Measurements from ENCODE around the gene RSPH10B.

DNA sequence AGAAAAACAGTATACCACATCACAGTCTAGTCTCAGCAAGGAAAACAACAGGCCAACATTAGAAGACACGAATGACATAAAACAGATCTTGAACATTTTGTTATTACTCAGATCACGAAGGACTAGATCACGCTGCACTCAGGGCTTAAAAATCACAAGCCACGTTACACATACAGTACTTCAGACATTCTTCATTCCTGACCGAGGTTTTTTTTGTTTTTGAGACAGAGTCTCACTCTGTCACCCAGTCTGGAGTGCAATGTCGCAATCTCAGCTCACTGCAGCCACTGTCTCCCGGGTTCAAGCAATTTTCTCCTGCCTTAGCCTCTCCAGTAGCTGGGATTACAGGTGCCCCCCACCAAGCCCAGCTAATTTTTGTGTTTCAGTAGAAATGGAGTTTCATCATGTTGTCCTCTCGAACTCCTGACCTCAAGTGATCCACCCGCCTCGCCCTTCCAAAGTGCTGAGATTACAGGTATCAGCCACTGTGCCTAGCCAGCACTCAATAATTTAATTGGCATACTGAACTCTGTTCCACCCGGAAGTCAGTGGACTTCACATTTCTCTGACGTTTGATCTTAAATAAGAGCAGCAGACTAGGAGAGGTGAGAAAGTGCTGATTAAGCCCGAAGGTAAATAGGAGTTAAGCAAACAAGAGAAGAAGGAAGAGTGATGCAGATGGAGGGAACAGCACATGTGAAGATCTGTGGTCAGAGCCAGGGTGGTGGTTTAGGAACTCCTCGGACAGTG is 42.0 kb upstream of the RSPH10B start:
- TF ChIP-seq, protein P1, sequence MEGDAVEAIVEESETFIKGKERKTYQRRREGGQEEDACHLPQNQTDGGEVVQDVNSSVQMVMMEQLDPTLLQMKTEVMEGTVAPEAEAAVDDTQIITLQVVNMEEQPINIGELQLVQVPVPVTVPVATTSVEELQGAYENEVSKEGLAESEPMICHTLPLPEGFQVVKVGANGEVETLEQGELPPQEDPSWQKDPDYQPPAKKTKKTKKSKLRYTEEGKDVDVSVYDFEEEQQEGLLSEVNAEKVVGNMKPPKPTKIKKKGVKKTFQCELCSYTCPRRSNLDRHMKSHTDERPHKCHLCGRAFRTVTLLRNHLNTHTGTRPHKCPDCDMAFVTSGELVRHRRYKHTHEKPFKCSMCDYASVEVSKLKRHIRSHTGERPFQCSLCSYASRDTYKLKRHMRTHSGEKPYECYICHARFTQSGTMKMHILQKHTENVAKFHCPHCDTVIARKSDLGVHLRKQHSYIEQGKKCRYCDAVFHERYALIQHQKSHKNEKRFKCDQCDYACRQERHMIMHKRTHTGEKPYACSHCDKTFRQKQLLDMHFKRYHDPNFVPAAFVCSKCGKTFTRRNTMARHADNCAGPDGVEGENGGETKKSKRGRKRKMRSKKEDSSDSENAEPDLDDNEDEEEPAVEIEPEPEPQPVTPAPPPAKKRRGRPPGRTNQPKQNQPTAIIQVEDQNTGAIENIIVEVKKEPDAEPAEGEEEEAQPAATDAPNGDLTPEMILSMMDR (IDR thresholded peaks at IDR 0.05; ENCODE audit: low read depth, low read length), result no peak
- TF ChIP-seq EZH2phosphoT487 (IDR thresholded peaks at IDR 0.05; ENCODE audit: low read depth), result no peak

Data from OCI-LY3 (cell line).